Peyer's patch (tissue), 4 donors: Measurements from ENCODE around the gene DMAP1.

Source experiments
- CTCF ChIP-seq, 6 experiments: fragments of 450-650 bp in 4 of 6; fragments of 200-600 bp in 2 of 6; sonication (generic) in 1 of 6; IDR thresholded peaks; one replicate each; pipeline ENCODE4 v1.5.1; 2017 to 2019; ENCODE audit warnings: antibody characterized with exemption in 6 of 6, mild to moderate bottlenecking in 3 of 6, moderate library complexity in 1 of 6
- POLR2A ChIP-seq, 2 donors: fragments of 450-650 bp; IDR thresholded peaks; one replicate each; pipeline ENCODE4 v1.5.1; 2017; ENCODE audit warnings: antibody characterized with exemption in 2 of 2, mild to moderate bottlenecking in 2 of 2, moderate library complexity in 2 of 2

GRCh38 chr1:44168520-44169098 lies 44.7 kb upstream of the DMAP1 start:
- no peak for TF ChIP-seq CTCF (IDR thresholded peaks at IDR 0.05)
- no peak for TF ChIP-seq POLR2A (IDR thresholded peaks at IDR 0.05)
